Right renal pelvis (tissue), 4 donors: Measurements from ENCODE around the gene GATC. TPM values are rescaled to one million over a fixed set of nuclear protein-coding genes. Genes with fewer than 3 reads are reported as not detected.
"Not testable (repeated sequence)": the region's sequence is repeated elsewhere in the genome, so short reads cannot be mapped to it uniquely, and the experiment has no call there.

Source experiments
- DNase-seq, 4 donors: peaks; one replicate each; pipeline ENCODE4 v3.0.0-alpha.2; 2013; ENCODE audit warnings: low read depth in 4 of 4, low spot score in 3 of 4, missing footprints in 1 of 4
- polyA plus RNA-seq, 4 donors: library from polyadenylated mRNA; unstranded; fragments of 120-200 nt; gene quantifications; one replicate each; pipeline ENCODE4 v1.2.1, GENCODE V29; 2013; ENCODE audit not compliant: insufficient read length in 4 of 4

Gene GATC
- polyA plus RNA-seq, 4 donors = 34.8 to 37.1 (median 35.0) TPM

GRCh38 chr12:120468821-120469449 is 22.7 kb downstream of the GATC start:
- peak in 1 of 4 donors; percentile 27 for DNase-seq

GRCh38 chr12:120469450-120470149 is 23.4 kb downstream of the GATC start, which contains the start of gene SRSF9:
SRSF9 (minus strand) TSS chr12:120469748; CDS start chr12:120469609, 139 bp downstream.
- peak; percentile 93 to 98 (median 94) for DNase-seq

GRCh38 chr12:120470150-120470784 is 24.0 kb downstream of the GATC start:
- no peak for DNase-seq

- no peak for DNase-seq
Observed at GRCh38 chr12:120472521-120472920, 26.3 kb downstream of the GATC start.

GRCh38 chr12:120473807-120474615 is 27.8 kb downstream of the GATC start:
- no peak for DNase-seq

- DNase-seq = no peak
Observed at GRCh38 chr12:120474616-120474960, 28.3 kb downstream of the GATC start.

GRCh38 chr12:120475643-120476042 is 29.4 kb downstream of the GATC start:
- DNase-seq = no peak

- no peak for DNase-seq
Observed at GRCh38 chr12:120479458-120479857, 33.2 kb downstream of the GATC start.

GRCh38 chr12:120480211-120480610 is 34.0 kb downstream of the GATC start:
- no peak for DNase-seq

GRCh38 chr12:120481022-120481767 is 35.0 kb downstream of the GATC start:
- no peak for DNase-seq

GRCh38 chr12:120483621-120484020 is 37.4 kb downstream of the GATC start:
- no peak for DNase-seq

GRCh38 chr12:120485961-120486881 is 40.0 kb downstream of the GATC start:
- DNase-seq = no peak

- DNase-seq = not testable (repeated sequence)
Observed at GRCh38 chr12:120487552-120487951, 41.3 kb downstream of the GATC start.

- no peak for DNase-seq
Observed at GRCh38 chr12:120488057-120488640, 41.9 kb downstream of the GATC start.

- DNase-seq = no peak
Observed at GRCh38 chr12:120489018-120489417, 42.8 kb downstream of the GATC start.

- no peak for DNase-seq
Observed at GRCh38 chr12:120490325-120490724, 44.1 kb downstream of the GATC start.

- no peak for DNase-seq
Observed at GRCh38 chr12:120490833-120491512, 44.7 kb downstream of the GATC start.

- no peak for DNase-seq
Observed at GRCh38 chr12:120495186-120495730, 49.0 kb downstream of the GATC start.
